Fibroblast of upper back skin (primary cell): ENCODE results near the gene TCEAL9.
"Not testable (repeated sequence)": the region's sequence is repeated elsewhere in the genome, so short reads cannot be mapped to it uniquely, and the experiment has no call there.

Experiments
- DNase-seq: peaks from one replicate; pipeline ENCODE4 v3.0.0-alpha.2; 2013

TCEAL9 gene

DNA sequence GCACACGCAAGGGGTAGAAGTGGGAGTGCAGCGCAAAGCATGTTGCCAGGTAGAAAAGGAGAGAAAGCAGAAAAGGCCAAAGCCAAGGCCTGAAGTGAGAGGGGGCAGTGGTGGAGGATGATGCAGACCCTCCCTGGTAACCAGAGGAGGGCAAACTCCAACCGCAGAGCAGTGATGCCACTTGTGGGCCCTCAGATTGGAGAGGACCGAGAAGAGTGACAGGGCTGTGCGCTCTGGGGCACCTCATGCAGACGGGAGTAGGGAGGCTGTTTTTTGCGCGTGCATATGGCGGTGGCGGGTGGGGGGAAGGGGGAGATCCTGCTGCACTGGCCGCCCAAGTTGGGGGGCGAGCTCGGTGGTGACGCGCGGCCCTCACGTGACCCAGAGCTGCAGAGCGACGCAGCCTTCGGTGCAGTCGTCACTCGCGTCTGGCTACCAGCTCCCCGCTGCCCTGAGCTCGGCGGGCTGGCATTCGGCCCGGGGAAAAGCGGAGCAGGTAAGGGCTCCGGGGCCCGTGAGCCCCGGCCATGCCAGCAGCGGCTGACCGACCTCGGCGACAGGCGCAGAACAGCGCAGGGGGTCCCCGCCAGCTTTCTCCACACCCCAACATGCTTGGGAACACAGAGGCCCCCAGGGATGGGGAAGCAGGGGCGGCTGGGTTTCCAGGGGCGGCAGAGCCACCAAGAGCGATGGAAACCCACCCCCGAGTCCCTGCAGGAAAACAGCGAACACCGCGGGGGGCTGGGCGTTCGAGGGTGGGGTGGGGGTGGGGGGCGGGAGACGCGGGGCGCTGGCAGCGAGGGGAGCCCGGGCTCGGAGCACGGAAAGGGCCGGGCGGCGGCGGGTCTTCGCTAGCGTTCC is 20.0 kb downstream of the TCEAL9 start, which contains the start of gene BEX3:
Gene BEX3 (plus strand): TSS at position 421 of the 861 bp plus-strand sequence. CDS start 984 bp downstream, outside the sequence.
- peak; percentile 66 for DNase-seq

DNA sequence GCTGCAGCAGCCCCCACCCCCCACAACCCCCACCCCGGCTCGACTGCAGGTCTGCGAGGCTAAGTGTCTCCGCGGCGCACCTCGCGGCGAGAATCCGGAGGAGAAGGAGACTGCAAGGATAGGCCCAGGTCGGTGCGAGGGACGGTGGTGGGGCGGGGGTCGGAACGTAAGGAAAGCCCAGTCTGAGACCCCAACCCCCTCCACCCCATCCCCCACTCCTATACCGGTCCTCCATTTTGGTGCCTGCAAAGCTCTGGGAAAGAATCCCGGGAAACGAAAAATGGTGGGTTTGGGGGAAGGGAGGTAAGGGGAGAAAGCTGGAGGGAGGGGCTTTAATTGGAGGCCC is 20.6 kb downstream of the TCEAL9 start:
- DNase-seq: peak; percentile 50

DNA sequence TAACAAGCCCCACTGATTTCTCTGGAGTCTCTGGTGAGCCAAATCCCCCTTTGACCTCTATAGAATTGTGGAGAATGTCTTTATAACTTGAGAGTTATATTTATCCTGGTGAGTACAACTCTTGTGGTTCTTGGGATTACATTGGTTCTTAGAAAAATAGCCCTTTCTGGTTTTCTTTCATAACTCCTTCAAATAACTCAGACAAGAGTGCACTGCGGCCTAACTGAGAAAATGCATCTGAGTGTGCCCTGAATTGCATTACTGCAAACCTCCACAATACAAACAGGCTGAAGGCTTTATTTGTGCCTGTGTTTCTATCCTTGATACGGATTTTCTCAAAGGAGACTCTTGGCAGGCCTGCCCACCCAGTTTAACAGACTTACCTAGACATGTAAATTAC is 22.7 kb downstream of the TCEAL9 start:
- DNase-seq: no peak

DNA sequence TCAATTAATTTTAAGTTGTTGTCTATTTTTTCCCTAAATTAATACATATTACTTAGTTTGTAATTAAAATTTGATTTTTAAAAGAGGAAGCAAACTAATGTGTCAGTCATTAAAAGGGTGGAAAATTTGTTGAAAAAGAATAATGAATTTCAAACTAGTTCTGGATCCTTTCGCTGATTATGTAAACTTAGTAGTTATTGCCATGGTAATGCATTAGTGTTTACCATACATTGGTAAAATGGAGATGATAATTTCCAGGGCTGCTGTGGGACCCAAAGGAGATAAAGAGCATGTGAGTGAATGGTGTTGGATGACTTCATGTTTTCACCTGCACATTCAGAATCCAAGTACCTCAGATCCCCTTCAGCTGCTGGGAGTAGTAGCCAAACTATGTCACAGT is 26.6 kb downstream of the TCEAL9 start:
- no peak for DNase-seq

DNA sequence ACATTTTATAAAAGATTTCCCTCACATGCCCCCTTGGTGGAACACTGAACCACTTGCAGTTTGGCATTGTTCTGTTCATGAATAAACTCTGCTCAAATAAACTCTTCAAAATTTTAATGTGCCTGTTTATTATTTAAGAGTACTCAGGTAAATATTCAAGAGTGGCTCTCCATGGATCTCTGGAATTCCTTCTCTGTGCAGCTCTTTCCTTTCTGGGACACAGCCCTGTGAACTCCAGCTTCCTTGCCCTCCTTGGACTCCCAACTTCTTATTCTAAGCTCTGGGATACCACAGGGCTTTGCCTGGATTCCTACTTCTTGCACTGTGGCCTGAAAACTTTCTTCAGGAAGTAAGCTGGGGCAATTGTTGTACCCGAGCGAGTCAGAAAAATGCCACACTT is 28.4 kb downstream of the TCEAL9 start:
- DNase-seq: no peak

DNA sequence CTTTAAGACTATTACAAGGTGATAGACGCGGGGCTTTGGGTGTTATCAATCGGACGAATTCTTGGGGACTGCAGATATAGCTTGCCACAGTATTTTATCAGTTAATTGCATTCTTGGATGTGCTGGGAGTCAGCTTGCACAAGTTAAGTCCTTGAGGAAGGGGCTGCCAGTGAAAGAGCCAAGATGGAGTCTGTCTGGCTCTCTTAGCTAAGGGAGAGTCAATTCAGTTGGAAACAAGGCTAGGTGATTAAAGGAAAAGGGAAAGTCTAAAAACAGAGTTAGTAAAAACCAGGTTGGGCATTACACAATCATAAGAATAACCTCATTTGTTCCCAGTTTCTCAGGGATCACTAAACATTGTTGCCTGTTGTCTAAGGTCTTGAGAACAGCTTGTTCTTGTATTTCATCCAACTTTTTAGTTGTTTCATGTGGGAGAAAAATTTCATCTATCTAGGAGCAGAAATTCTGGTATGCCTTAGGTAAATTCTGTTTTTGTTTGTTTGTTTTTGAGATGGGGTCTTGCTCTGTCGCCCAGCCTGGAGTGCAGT is 29.1 kb downstream of the TCEAL9 start:
- not testable (repeated sequence) for DNase-seq

DNA sequence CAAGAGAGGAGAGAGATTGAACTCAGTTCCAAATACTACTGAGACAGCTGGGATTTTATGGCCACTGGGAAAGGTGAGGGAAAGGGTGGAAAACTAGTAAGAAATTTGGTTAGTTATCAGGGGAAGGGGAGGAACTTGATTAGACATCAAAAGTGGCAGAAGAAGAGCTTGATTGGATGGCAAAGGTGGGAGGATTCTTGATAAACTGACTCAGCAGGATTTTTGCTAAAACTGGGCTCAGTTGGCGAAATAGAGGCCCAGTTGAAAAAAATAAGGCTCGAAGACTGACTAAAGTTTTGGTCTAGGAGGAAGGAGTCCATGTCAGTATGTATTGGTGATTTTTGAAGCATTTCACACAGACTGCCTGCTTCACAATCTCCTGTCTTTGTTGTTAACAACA is 30.0 kb downstream of the TCEAL9 start:
- no peak for DNase-seq

DNA sequence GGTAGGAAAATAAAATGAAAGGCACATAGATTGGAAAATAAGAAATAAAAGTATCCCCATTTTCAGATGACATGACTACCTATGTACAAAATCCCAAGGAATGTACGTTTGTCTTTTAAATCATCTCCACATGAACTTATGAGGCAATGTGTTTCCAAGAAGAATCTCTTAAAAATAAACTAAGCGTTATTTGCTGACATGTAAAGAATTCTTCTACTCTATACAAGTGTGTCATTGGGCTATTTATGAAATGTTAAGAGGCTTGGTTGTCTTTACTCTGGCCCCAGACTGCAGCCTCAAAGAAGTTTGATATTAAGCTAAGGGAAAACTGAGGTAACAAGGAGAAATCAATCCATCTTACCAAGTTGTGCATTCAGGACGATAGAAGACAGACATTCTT is 37.2 kb downstream of the TCEAL9 start:
- DNase-seq: no peak

DNA sequence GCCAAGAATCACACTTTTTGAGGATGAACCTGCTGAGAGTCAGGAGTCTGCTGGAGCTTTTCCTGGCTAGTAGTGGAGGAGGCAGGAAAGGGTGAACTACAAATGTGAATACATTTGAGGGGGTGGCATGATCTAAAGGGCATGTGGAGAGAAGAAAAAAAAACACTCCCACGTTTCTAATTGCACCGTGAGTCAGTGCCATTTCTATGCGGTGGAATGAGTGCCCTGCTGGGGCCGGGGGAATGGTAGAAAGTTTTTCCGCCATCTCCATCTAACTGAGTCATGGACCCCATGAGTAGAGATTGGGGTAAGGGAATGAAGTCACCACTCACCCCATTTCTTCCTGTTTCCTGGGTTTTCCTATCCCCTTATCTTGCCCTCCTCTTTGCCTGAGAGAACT is 39.9 kb downstream of the TCEAL9 start:
- no peak for DNase-seq

DNA sequence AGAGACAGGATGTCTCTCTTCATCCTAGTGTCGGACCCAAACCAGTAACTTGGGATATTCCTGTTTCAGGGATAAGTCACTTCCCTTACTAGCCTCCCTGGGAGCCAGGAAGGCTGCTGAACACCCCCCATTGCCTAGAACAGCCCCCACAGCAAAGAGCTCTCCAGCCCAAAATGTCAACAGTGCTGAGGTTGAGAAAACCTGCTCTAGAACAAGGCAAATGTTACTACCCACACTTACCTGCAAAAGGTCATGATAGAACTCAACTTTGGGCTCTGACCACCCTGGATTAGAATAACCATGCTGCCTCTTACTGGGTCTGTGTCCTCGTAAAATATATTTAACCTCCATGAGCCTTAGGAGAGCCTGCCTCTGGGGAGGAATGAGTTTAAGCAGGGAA is 40.4 kb downstream of the TCEAL9 start:
- no peak for DNase-seq

DNA sequence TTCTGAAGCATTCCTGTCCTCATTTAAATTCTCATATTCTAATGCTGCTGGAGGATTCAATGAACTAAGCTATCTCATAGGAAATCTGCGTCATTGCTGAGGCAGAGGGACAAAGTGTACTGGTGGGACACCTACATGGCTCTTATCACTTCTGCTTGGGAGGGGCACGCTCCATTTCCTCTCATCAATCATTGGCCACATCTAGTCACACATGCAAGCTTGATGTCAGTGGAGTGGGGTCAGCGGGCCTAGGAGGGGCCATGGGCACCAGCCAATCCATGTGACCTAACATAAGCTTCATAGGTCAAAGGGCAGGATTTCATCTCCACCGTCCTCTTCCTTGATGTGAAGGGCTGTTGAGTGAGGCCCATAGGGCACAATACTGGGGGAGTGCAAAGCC is 41.4 kb downstream of the TCEAL9 start:
- no peak for DNase-seq

DNA sequence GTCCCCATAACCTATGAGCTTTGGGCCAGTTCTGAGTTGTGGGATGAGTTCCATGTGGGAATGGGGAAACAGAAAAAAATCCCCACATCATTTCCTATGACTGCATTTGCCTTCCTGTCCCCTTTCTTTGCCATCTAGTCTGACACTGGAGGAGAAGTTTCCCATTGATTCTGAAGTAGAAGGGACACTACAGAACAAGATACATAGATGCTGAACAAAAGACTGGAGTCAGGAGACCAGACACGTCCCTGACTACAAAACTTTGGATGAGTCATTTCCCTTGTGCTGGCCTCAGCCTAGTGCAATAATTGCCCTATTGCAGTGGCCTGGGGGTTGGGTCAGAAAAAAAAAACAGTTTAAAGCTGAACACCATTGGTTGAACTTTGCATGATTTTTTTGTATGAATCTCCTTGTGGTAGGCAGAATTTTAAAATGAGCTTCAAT is 42.1 kb downstream of the TCEAL9 start:
- peak; percentile 85 for DNase-seq

DNA sequence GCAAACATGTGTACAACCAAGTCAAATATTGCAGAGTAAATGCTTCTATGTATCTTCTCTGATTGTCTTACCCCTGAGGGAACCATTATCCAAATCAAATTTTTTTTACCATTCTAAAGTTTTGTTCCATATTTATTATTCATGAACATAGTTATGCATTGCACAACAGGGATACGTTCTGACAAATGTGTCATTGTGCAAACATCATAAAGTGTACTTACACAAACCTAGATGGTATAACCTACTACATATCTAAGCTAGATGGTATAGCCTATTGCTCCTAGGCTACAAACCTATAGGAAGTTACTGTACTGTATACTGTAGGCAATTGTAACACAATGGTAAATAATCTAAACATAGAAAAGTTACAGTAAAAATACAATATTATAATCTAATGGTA is 43.4 kb downstream of the TCEAL9 start:
- no peak for DNase-seq

DNA sequence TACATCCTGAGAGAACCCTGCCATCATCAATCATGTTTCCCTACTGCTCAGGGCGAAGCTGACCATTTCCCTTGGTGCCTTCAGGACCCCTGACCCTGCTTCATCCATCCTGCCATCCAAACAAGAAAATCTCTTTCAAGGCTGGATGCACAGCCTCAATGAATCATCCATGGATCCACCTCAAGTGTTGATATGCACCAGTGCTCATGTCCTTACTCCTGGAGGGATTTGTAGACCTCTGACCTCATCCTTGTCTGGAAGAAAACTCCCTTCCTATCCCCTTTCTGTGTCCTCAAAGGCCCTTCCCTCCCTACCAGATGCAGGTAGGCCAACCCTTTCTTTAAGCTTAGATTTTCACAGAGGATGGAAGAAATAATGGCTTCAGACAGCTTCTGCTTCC is 44.6 kb downstream of the TCEAL9 start:
- no peak for DNase-seq

DNA sequence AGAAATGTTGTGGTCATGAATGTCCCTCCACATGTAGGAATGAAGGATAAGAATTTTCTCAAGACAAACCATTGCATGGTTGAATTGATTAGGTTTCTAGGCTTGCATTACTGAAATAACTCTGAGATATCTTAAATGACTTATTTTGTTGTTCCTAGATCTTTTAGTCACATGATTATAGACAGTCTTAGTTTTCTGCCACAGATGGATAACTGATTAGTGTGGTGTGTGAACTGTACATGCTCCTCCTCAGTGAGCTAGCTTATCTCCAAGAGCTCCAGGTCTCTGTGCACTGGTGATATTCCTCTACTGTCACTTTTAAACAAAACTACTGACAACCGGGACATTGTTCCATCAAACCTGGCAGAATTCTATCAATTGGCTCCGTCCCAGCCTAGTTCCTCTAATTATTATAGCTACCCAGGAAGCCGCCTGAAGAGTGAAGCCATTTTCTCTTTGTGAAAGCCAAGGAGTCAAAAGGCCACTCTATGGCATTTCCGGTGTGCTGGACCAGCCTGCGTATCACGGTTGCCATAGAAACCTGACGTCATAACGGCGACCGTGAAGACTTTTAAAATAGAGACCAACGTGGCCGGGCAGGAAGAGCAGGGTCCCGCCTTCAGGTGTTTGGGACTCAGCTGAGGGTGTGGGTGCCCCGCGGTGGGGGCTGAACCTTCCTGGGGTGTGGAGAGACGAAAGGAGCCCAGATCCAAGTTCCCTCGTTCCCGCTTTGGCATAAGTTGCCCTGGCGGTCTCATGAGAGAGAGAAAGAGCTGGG is 48.1 kb downstream of the TCEAL9 start:
- peak; percentile 85 for DNase-seq

DNA sequence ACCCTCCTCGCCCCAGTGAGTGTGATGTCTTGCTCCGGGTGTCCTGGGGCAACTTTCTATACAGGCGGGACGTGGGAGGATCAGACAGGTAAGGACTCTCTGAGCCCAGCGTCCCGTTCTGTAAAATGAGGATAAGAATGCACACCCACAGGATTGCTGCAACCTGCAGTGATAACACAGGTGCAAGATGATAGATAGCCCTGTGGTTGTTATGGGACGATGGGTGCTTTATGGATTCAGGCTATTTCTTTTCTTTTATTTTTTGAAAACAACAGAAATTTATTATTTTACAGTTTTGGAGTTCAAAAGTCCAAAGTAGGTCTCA is 48.7 kb downstream of the TCEAL9 start:
- no peak for DNase-seq

DNA sequence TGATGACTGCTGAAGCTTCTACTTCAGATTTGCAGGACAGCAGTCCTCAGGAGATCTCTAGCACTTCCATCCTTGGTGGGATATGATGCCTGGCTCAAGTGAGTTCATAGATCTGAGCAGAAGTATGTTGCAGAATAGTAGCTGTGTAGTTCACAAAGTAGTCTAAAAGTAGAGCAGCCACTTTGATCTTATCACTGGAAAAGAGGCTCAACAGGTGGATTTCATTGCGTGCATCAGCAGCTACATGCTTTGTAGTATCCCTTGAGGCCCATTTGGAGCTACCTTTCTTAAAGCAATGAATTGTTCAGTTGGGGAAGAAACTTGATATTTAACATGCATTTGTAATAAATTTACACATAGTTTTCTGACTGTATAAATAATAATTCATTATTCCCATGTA is 50.0 kb downstream of the TCEAL9 start:
- no peak for DNase-seq

DNA sequence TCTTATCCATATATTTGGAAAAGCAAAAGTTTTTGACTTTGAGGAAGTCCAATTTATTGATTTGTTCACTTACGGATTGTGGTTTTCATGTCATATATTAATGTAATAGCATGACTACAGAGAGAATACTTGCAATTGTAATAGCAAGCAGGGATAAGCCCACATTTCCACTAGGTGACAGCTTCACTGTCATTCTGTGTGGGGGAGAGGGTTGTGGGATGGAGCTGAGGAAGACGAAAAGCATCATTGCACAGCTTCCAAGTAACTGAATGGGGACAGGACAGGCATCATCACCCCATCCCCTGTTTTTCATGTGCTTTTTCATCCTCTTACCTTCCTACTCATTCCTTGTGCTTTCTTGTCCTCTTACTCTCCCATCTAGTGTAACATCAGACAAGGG is 51.5 kb downstream of the TCEAL9 start:
- DNase-seq: no peak
